OCI-LY1 (cell line): ENCODE data around the gene SPATA13.

ENCODE experiments used
- H2AFZ ChIP-seq: fragments of 200-600 bp; sonication (generic), shearing (Covaris generic); 2 replicates; pipeline ENCODE4 v1.6.0; 2014; ENCODE audit warnings: antibody characterized with exemption, mild to moderate bottlenecking, low read length
- H3F3A ChIP-seq: fragments of 200-600 bp; sonication (generic), shearing (Covaris generic); 2 replicates; pipeline ENCODE4 v1.6.0; 2014; ENCODE audit warnings: mild to moderate bottlenecking, antibody characterized with exemption, low read length, moderate library complexity; ENCODE audit not compliant: insufficient read depth
- H3K27ac ChIP-seq: fragments of 200-600 bp; sonication (generic); 2 replicates; pipeline ENCODE4 v1.5.1; 2014; ENCODE audit warnings: low read length, mixed run types, mild to moderate bottlenecking, low read depth; ENCODE audit not compliant: poor library complexity, severe bottlenecking
- H3K27me3 ChIP-seq: fragments of 200-600 bp; sonication (generic); 2 replicates; pipeline ENCODE4 v1.6.0; 2014; ENCODE audit warnings: antibody characterized with exemption, mild to moderate bottlenecking, low read length, moderate library complexity; ENCODE audit not compliant: insufficient read depth
- H3K36me3 ChIP-seq: fragments of 200-600 bp; sonication (generic); 2 replicates; pipeline ENCODE4 v1.6.1; 2014; ENCODE audit warnings: mild to moderate bottlenecking, antibody characterized with exemption, low read length, moderate library complexity, mixed read lengths; ENCODE audit not compliant: insufficient read depth
- H3K4me1 ChIP-seq: fragments of 200-600 bp; sonication (generic); 2 replicates; pipeline ENCODE4 v1.5.1; 2014; ENCODE audit warnings: mild to moderate bottlenecking, low read length, moderate library complexity; ENCODE audit not compliant: insufficient read depth, severe bottlenecking
- H3K4me2 ChIP-seq: fragments of 200-600 bp; sonication (generic), shearing (Covaris generic); 2 replicates; pipeline ENCODE4 v1.6.1; 2014; ENCODE audit warnings: low read length
- H3K4me3 ChIP-seq: fragments of 200-600 bp; sonication (generic); 2 replicates; pipeline ENCODE4 v1.5.1; 2014; ENCODE audit warnings: low read length, low read depth, mild to moderate bottlenecking, mixed read lengths; ENCODE audit not compliant: poor library complexity, severe bottlenecking
- H3K79me2 ChIP-seq: fragments of 200-600 bp; shearing (Covaris generic); 2 replicates; pipeline ENCODE4 v1.6.1; 2016; ENCODE audit warnings: mixed run types, low read length, mixed read lengths; ENCODE audit not compliant: insufficient read depth
- H3K9ac ChIP-seq: fragments of 200-600 bp; sonication (generic), shearing (Covaris generic); 2 replicates; pipeline ENCODE4 v1.6.1; 2014; ENCODE audit warnings: mild to moderate bottlenecking, low read length, mixed read lengths
- H3K9me2 ChIP-seq: fragments of 200-600 bp; sonication (generic), shearing (Covaris generic); 2 replicates; pipeline ENCODE4 v1.6.1; 2014; ENCODE audit warnings: low read depth, mild to moderate bottlenecking, low read length, mixed read lengths
- H3K9me3 ChIP-seq: fragments of 200-600 bp; shearing (Covaris generic); 2 replicates; pipeline ENCODE4 v1.6.1; 2014; ENCODE audit warnings: low read length, mixed read lengths
- H4K20me1 ChIP-seq: fragments of 200-600 bp; sonication (generic), shearing (Covaris generic); 2 replicates; pipeline ENCODE4 v1.6.0; 2016; ENCODE audit warnings: mild to moderate bottlenecking, low read length; ENCODE audit not compliant: insufficient read depth
- CTCF ChIP-seq: fragments of 200-600 bp; sonication (generic), shearing (Covaris generic); IDR thresholded peaks from 2 replicates; pipeline ENCODE4 v1.5.1; 2017; ENCODE audit warnings: mild to moderate bottlenecking, antibody characterized with exemption, low read length, moderate library complexity, mixed read lengths
- EZH2 ChIP-seq: fragments of 200-600 bp; sonication (generic), shearing (Covaris generic); IDR thresholded peaks from 2 replicates; pipeline ENCODE4 v1.8.0; 2017; ENCODE audit warnings: borderline replicate concordance, mixed run types, mild to moderate bottlenecking, antibody characterized with exemption, low read length, moderate library complexity, mixed read lengths

The SPATA13 gene

GRCh38 chr13:24244802-24245201 lies 84.3 kb downstream of the SPATA13 start:
- Histone ChIP-seq H2AFZ (no peak overlapping the region), H3K4me2 (no peak overlapping the region), H3K4me1 (no peaks in the 10 kb centered on the region), H3K9ac (no peak overlapping the region), H3K9me2 (no peaks in the 10 kb centered on the region), H3K27ac (no peak overlapping the region), H4K20me1 (no peaks in the 10 kb centered on the region), H3K36me3 (no peaks in the 10 kb centered on the region), H3K9me3 (no peaks in the 10 kb centered on the region), H3K27me3 (no peaks in the 10 kb centered on the region), H3K4me3 (no peak overlapping the region), H3F3A (no peaks in the 10 kb centered on the region), H3K79me2 (no peaks in the 10 kb centered on the region)
- TF ChIP-seq EZH2 (no peak), CTCF (no peak)

GRCh38 chr13:24247016-24247415 lies 86.5 kb downstream of the SPATA13 start:
- H2AFZ ChIP-seq = no peak overlapping the region
- TF ChIP-seq EZH2 (no peak), CTCF (no peak)

GRCh38 chr13:24249624-24250023 lies 89.1 kb downstream of the SPATA13 start:
- no peak overlapping the region for H2AFZ ChIP-seq
- H3K9me3 ChIP-seq = no peaks in the 10 kb centered on the region
- H3K4me2 ChIP-seq = no peak overlapping the region
- no peak overlapping the region for H3K9ac ChIP-seq
- no peaks in the 10 kb centered on the region for H3K36me3 ChIP-seq
- H4K20me1 ChIP-seq = no peaks in the 10 kb centered on the region
- H3K9me2 ChIP-seq = no peaks in the 10 kb centered on the region
- H3K4me3 ChIP-seq = no peak overlapping the region
- no peaks in the 10 kb centered on the region; the same call in 1 of the 2 replicates for H3K27me3 ChIP-seq
- no peaks in the 10 kb centered on the region for H3K79me2 ChIP-seq
- TF ChIP-seq EZH2 = no peak
- TF ChIP-seq CTCF = no peak
- H3K27ac ChIP-seq = no peak overlapping the region
- H3F3A ChIP-seq = no peaks in the 10 kb centered on the region
- H3K4me1 ChIP-seq = no peaks in the 10 kb centered on the region

More at GRCh38 chr13:24247016-24247415, 86.5 kb downstream of the SPATA13 start:
- no peaks in the 10 kb centered on the region for H4K20me1 ChIP-seq
- H3K36me3 ChIP-seq = no peaks in the 10 kb centered on the region
- H3K4me3 ChIP-seq = no peak overlapping the region
- no peaks in the 10 kb centered on the region for H3K9me3 ChIP-seq
- no peak overlapping the region for H3K4me2 ChIP-seq
- H3K79me2 ChIP-seq = no peaks in the 10 kb centered on the region
- H3K9ac ChIP-seq = no peak overlapping the region
- no peaks in the 10 kb centered on the region for H3F3A ChIP-seq
- H3K9me2 ChIP-seq = no peaks in the 10 kb centered on the region
- H3K27ac ChIP-seq = no peak overlapping the region
- H3K4me1 ChIP-seq = no peaks in the 10 kb centered on the region
- H3K27me3 ChIP-seq = no peaks in the 10 kb centered on the region
